PC-9 (cell line): ENCODE data around the gene ZNRF4. TPM values are rescaled to one million over a fixed set of nuclear protein-coding genes. Genes with fewer than 3 reads are reported as not detected.

Experiments
- BruUV-seq: library from RNA; stranded (reverse); fragments of 400-500 nt; replicated peaks from 2 replicates; lab custom pipeline; 2021; lab: Mats Ljungman, UMichigan
- CTCF ChIA-PET: fragments of 300-600 bp; sonication (Branson Sonifier 250); formaldehyde crosslinking; loops from one replicate; lab custom pipeline; 2022; ENCODE audit warnings: antibody characterized with exemption; lab: Charles Lee
- POLR2A ChIA-PET: fragments of 300-600 bp; sonication (Branson Sonifier 250); formaldehyde crosslinking; loops from one replicate; lab custom pipeline; 2022; ENCODE audit warnings: antibody characterized with exemption; ENCODE audit not compliant: unreplicated experiment; lab: Charles Lee
- DNase-seq, 2 experiments: peaks; one replicate each; pipeline versions ENCODE4 v3.0.0 to v3.0.0-alpha.2; 2015 to 2022; ENCODE audit warnings: mixed read lengths in 1 of 2
- H2AFZ ChIP-seq: fragments of 200-600 bp; sonication (generic); 2 replicates; pipeline ENCODE4 v1.8.1; 2017; ENCODE audit warnings: antibody characterized with exemption
- H3F3A ChIP-seq: fragments of 200-600 bp; sonication (generic); 2 replicates; pipeline ENCODE4 v1.8.1; 2017; ENCODE audit warnings: antibody characterized with exemption, mild to moderate bottlenecking, low read depth; ENCODE audit not compliant: insufficient read depth
- H3K27ac ChIP-seq: fragments of 200-600 bp; sonication (generic); 2 replicates; pipeline ENCODE4 v1.6.1; 2016; ENCODE audit warnings: mixed run types
- H3K27me3 ChIP-seq: fragments of 200-600 bp; sonication (generic); 2 replicates; pipeline ENCODE4 v1.6.1; 2016; ENCODE audit warnings: low read depth, mixed run types; ENCODE audit not compliant: insufficient read depth
- H3K36me3 ChIP-seq: fragments of 200-600 bp; sonication (generic); 2 replicates; pipeline ENCODE4 v1.6.1; 2016; ENCODE audit warnings: low read depth, mixed run types
- H3K4me1 ChIP-seq: fragments of 200-600 bp; sonication (generic); replicated peaks from 2 replicates; pipeline ENCODE4 v1.6.1; 2016; ENCODE audit warnings: mixed run types; ENCODE audit not compliant: insufficient read depth
- H3K4me2 ChIP-seq: fragments of 200-600 bp; sonication (generic); 2 replicates; pipeline ENCODE4 v1.6.1; 2017; ENCODE audit warnings: mixed run types
- H3K4me3 ChIP-seq: fragments of 200-600 bp; sonication (generic); 2 replicates; pipeline ENCODE4 v1.6.1; 2016; ENCODE audit warnings: mixed run types
- H3K79me2 ChIP-seq: fragments of 200-600 bp; sonication (generic); 2 replicates; pipeline ENCODE4 v1.6.1; 2017; ENCODE audit warnings: low read depth, mixed run types
- H3K9me2 ChIP-seq: fragments of 200-600 bp; sonication (generic); 2 replicates; pipeline ENCODE4 v1.8.1; 2017; ENCODE audit warnings: mild to moderate bottlenecking; ENCODE audit not compliant: insufficient read depth
- H3K9me3 ChIP-seq: fragments of 200-600 bp; sonication (generic); 2 replicates; pipeline ENCODE4 v1.8.1; 2016; ENCODE audit warnings: low read depth; ENCODE audit not compliant: insufficient read depth
- H4K20me1 ChIP-seq: fragments of 200-600 bp; sonication (generic); 2 replicates; pipeline ENCODE4 v1.8.1; 2017; ENCODE audit not compliant: insufficient read depth
- EZH2 ChIP-seq: fragments of 200-600 bp; sonication (generic); IDR thresholded peaks from 2 replicates; pipeline ENCODE4 v1.8.0; 2017; ENCODE audit warnings: antibody characterized with exemption, low read depth
- intact Hi-C: fragments of 100-400 bp; cut with micrococcal nuclease; formaldehyde crosslinking; loops from one replicate; pipeline ENCODE4 v1.10.0; 2022; ENCODE audit not compliant: unreplicated experiment
- total RNA-seq: library from RNA; stranded (reverse); gene quantifications from 2 replicates; pipeline ENCODE4 v1.2.3, GENCODE V29; 2021
- TF ChIP-seq, protein P1 (sequence below): fragments of 200-600 bp; sonication (generic); conservative IDR thresholded peaks from 2 replicates; pipeline ENCODE4 v1.6.1; 2017; ENCODE audit warnings: mixed run types, antibody characterized with exemption, mild to moderate bottlenecking, moderate library complexity

Gene ZNRF4
- total RNA-seq, 1 experiment from 2014 or later, result not detected

GRCh38 chr19:5434351-5434917 is 20.8 kb upstream of the ZNRF4 start:
- H4K20me1 ChIP-seq, result no peaks in the 10 kb centered on the region; the same call in 1 of the 2 replicates
- no peaks in the 10 kb centered on the region for H3K4me1 ChIP-seq
- no peaks in the 10 kb centered on the region for H3K36me3 ChIP-seq
- H2AFZ ChIP-seq, result no peak overlapping the region
- no TSS peak for BruUV-seq
- ChIA-PET CTCF (no interaction called here), POLR2A (no interaction called here)
- H3K9me3 ChIP-seq, result no peaks in the 10 kb centered on the region
- no peaks in the 10 kb centered on the region for H3K27me3 ChIP-seq
- no peaks in the 10 kb centered on the region for H3K79me2 ChIP-seq
- no peak overlapping the region for H3K4me3 ChIP-seq
- H3K4me2 ChIP-seq, result no peak overlapping the region
- no peaks in the 10 kb centered on the region for H3F3A ChIP-seq
- no peaks in the 10 kb centered on the region for H3K9me2 ChIP-seq
- TF ChIP-seq, protein P1, sequence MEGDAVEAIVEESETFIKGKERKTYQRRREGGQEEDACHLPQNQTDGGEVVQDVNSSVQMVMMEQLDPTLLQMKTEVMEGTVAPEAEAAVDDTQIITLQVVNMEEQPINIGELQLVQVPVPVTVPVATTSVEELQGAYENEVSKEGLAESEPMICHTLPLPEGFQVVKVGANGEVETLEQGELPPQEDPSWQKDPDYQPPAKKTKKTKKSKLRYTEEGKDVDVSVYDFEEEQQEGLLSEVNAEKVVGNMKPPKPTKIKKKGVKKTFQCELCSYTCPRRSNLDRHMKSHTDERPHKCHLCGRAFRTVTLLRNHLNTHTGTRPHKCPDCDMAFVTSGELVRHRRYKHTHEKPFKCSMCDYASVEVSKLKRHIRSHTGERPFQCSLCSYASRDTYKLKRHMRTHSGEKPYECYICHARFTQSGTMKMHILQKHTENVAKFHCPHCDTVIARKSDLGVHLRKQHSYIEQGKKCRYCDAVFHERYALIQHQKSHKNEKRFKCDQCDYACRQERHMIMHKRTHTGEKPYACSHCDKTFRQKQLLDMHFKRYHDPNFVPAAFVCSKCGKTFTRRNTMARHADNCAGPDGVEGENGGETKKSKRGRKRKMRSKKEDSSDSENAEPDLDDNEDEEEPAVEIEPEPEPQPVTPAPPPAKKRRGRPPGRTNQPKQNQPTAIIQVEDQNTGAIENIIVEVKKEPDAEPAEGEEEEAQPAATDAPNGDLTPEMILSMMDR, result no peak
- no peak for TF ChIP-seq EZH2
- DNase-seq, result no peak
- H3K27ac ChIP-seq, result no peak overlapping the region
- intact Hi-C loops, result no loop called here

DNA sequence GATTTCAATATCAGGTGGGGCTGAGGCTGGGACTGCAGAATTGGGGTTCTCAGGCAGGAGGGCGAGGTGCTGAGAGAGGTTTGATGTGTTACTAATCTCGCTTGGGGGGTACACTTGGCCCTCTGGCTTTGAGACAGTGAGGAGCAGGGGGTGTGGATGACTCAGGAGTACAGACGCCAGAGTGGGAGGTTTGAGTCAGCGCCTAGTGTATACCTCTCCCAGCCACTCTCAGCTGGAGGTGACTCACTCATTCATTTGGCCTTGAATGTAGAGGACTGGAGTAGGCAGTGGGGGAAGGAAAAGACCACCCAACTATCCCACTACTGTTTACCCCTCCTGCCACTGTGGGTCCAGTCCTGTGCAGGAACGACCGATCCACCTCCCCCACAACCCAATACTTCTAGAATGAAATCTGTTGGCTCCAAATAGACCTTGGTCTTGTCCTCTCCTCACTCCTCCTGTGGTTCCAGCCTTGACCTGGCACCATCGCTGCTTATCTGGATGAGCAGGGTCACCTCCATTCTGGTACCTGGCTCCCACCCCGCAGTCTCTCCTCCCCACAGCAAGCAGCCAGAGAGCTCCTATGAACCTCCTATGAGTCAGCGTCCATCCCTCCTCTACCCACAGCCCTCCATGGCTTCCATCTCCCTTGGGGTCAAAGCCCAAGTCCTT is 20.1 kb upstream of the ZNRF4 start:
- no peak overlapping the region for H3K4me2 ChIP-seq
- no peaks in the 10 kb centered on the region; the same call in 1 of the 2 replicates for H4K20me1 ChIP-seq
- H3K36me3 ChIP-seq, result no peaks in the 10 kb centered on the region
- ChIA-PET POLR2A (interaction anchor here (0.7 kb wide), 1 partner anchor 717 kb away, joined by 4 read pairs; no protein-coding TSS in a partner anchor), CTCF (no interaction called here)
- no peaks in the 10 kb centered on the region for H3F3A ChIP-seq
- H3K4me1 ChIP-seq, result no peaks in the 10 kb centered on the region
- no peaks in the 10 kb centered on the region for H3K9me3 ChIP-seq
- H3K4me3 ChIP-seq, result no peak overlapping the region
- H2AFZ ChIP-seq, result no peak overlapping the region
- BruUV-seq, result no TSS peak
- no peaks in the 10 kb centered on the region for H3K79me2 ChIP-seq
- DNase-seq, result no peak
- TF ChIP-seq, protein P1, result no peak
- TF ChIP-seq EZH2, result no peak
- no peak overlapping the region for H3K27ac ChIP-seq
- H3K27me3 ChIP-seq, result no peaks in the 10 kb centered on the region
- H3K9me2 ChIP-seq, result no peaks in the 10 kb centered on the region
- intact Hi-C loops, result no loop called here

DNA sequence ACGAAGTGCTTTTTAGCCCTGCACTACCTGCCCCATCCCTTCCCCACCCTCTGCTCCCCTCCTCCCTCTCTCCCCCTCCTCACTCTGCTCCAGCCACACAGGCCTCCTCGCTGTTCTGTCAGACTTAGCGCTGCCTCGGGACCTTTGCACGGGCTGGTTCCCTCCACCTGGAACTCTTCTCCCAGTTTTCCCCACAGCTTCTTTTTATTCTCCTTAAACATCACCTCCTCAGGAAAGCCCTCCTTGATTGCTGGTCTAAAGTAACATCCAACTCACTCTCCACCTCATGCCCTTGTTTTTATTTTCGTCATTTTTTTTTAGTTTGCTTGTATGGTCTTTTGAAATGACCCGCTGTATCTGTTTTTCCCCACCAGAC is 19.6 kb upstream of the ZNRF4 start:
- H3K4me1 ChIP-seq, result no peaks in the 10 kb centered on the region
- intact Hi-C loops, result no loop called here
- BruUV-seq, result no TSS peak
- H3F3A ChIP-seq, result no peaks in the 10 kb centered on the region
- no peak overlapping the region for H2AFZ ChIP-seq
- H4K20me1 ChIP-seq, result no peaks in the 10 kb centered on the region; the same call in 1 of the 2 replicates
- no peaks in the 10 kb centered on the region for H3K27me3 ChIP-seq
- no peak overlapping the region for H3K4me2 ChIP-seq
- no peak for DNase-seq
- no peaks in the 10 kb centered on the region for H3K79me2 ChIP-seq
- POLR2A ChIA-PET, result interaction anchor here (0.7 kb wide), 1 partner anchor 717 kb away, joined by 4 read pairs; no protein-coding TSS in a partner anchor
- H3K27ac ChIP-seq, result no peak overlapping the region
- no peak overlapping the region for H3K4me3 ChIP-seq
- H3K9me3 ChIP-seq, result no peaks in the 10 kb centered on the region
- CTCF ChIA-PET, result no interaction called here
- no peaks in the 10 kb centered on the region for H3K9me2 ChIP-seq
- TF ChIP-seq EZH2, result no peak
- TF ChIP-seq, protein P1, result no peak
- H3K36me3 ChIP-seq, result no peaks in the 10 kb centered on the region
